ENCODE measurements around the gene PARP11.
A peak's percentile ranks its signal among the peaks of the same experiment; 100 is the strongest.

Gene PARP11

DNA sequence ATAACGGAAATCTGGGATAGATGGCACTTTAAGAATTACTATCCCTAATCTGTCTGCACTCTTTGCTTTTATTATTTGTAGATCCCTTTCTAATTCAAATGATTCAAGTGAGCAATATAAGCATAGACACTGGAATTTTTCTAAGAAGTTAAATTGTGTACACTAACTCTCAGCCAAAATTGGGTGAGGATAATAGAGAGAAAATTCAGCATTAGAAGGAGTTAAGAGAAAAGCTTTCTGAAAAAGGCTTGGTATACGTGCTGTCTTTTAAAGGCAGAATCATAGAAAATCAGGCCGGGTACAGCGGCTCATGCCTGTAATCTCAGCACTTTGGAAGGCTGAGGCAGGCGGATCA is 63.2 kb downstream of the PARP11 start:
- H3K23ac ChIP-seq (ENCODE audit: low read depth, low read length, poor library complexity): no peak overlapping the region
- no peaks in the 10 kb centered on the region for H3K9me3 ChIP-seq (replicated peaks in 1 of 2; ENCODE audit: control insufficient read depth in 2 of 2, insufficient read depth in 1 of 2, low read depth in 1 of 2, low read length in 2 of 2)
- H2AFZ ChIP-seq (ENCODE audit: low read length): no peak overlapping the region
- H3K4me1 ChIP-seq (ENCODE audit: control insufficient read depth in 2 of 2, insufficient read depth in 1 of 2, low read depth in 1 of 2, low read length in 2 of 2): no peaks in the 10 kb centered on the region
- H3K4me3 ChIP-seq (ENCODE audit: low read length in 2 of 2): no peak overlapping the region
- WGBS, 2 donors (ENCODE audit: extremely low coverage in 2 of 2, insufficient read length in 2 of 2, insufficient replicate concordance in 1 of 2): no CpG with 5 or more reads among the region's 5 CpGs
- H3K27ac ChIP-seq (replicated peaks; ENCODE audit: low read length): no peak overlapping the region
- peaks cover 3 to 62% of the 10 kb centered on the region in 2 donors for H3K36me3 ChIP-seq (replicated peaks in 1 of 2; ENCODE audit: control insufficient read depth in 2 of 2, insufficient read depth in 2 of 2, low read length in 2 of 2)
- H2BK12ac ChIP-seq (ENCODE audit: low read length): no peak overlapping the region
- no peak overlapping the region for H3K4me2 ChIP-seq (ENCODE audit: insufficient read depth, low read length, poor library complexity, severe bottlenecking)
- H2BK5ac ChIP-seq (ENCODE audit: low read length): no peak overlapping the region
- H2BK15ac ChIP-seq (ENCODE audit: low read length): no peak overlapping the region
- H3K14ac ChIP-seq (ENCODE audit: low read length): no peak overlapping the region
- H3K9ac ChIP-seq (ENCODE audit: low read depth, low read length, poor library complexity): no peak overlapping the region
- no peak for DNase-seq (ENCODE audit: low spot score)
- no peaks in the 10 kb centered on the region for H3K79me1 ChIP-seq (ENCODE audit: low read depth, low read length)
- no peaks in the 10 kb centered on the region for H3K27me3 ChIP-seq (ENCODE audit: control insufficient read depth in 3 of 3, insufficient read depth in 3 of 3, low read depth in 1 of 3, low read length in 3 of 3)
- no peak overlapping the region for H3K18ac ChIP-seq (ENCODE audit: low read length)
- no peak overlapping the region for H2AK5ac ChIP-seq (ENCODE audit: low read depth, low read length)
- no peak overlapping the region for H4K91ac ChIP-seq (ENCODE audit: low read depth, low read length, poor library complexity)
- no peak overlapping the region for H2BK120ac ChIP-seq (ENCODE audit: low read depth, low read length)
- H3K4ac ChIP-seq (ENCODE audit: low read length): no peak overlapping the region
- no peak overlapping the region for H4K8ac ChIP-seq (ENCODE audit: low read depth, low read length)

DNA sequence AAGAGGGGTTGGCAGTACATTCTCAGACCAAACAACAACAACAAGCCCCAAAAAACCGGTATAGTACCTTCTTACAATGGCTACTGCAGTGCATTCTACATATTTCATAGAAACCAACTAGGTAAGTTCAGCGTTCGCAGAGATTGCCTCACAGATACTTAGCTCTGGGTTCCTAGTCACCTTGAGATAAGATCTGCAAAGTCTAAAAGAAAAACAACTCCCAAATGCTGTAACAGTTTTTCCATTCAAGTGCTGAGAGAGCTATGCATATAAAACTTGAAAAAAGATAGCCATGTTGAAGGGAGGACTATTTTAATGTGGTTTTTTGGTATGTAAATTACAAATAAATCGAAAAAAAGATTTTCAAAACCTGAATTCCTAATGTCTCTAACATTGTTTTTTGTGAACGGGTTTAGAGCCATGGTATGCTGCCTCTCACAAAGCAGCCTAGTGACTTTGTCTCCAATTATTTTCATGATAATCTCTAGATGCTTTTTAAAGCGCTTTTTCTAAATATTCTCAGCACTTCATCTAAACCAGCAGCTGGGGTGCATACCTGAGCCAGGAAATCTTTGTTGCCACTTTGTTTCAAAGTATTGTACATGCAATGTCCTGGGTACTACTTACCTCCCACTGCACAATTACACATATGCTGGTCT is 63.7 kb downstream of the PARP11 start:
- no peak overlapping the region for H3K4ac ChIP-seq (ENCODE audit: low read length)
- H3K36me3 ChIP-seq (replicated peaks in 1 of 2; ENCODE audit: control insufficient read depth in 2 of 2, insufficient read depth in 2 of 2, low read length in 2 of 2): peaks cover 3 to 58% of the 10 kb centered on the region in 2 donors
- no peak overlapping the region for H3K9ac ChIP-seq (ENCODE audit: low read depth, low read length, poor library complexity)
- no peaks in the 10 kb centered on the region for H3K27me3 ChIP-seq (ENCODE audit: control insufficient read depth in 3 of 3, insufficient read depth in 3 of 3, low read depth in 1 of 3, low read length in 3 of 3)
- H2BK12ac ChIP-seq (ENCODE audit: low read length): no peak overlapping the region
- no peak overlapping the region for H4K91ac ChIP-seq (ENCODE audit: low read depth, low read length, poor library complexity)
- no peak overlapping the region for H2BK15ac ChIP-seq (ENCODE audit: low read length)
- H2AFZ ChIP-seq (ENCODE audit: low read length): no peak overlapping the region
- H3K4me1 ChIP-seq (ENCODE audit: control insufficient read depth in 2 of 2, insufficient read depth in 1 of 2, low read depth in 1 of 2, low read length in 2 of 2): no peaks in the 10 kb centered on the region
- H3K9me3 ChIP-seq (replicated peaks in 1 of 2; ENCODE audit: control insufficient read depth in 2 of 2, insufficient read depth in 1 of 2, low read depth in 1 of 2, low read length in 2 of 2): no peaks in the 10 kb centered on the region
- no peak overlapping the region for H3K4me3 ChIP-seq (ENCODE audit: low read length in 2 of 2)
- no peak overlapping the region for H3K14ac ChIP-seq (ENCODE audit: low read length)
- H4K8ac ChIP-seq (ENCODE audit: low read depth, low read length): no peak overlapping the region
- no peak overlapping the region for H2AK5ac ChIP-seq (ENCODE audit: low read depth, low read length)
- no peak for DNase-seq (ENCODE audit: low spot score)
- H2BK120ac ChIP-seq (ENCODE audit: low read depth, low read length): no peak overlapping the region
- no peak overlapping the region for H3K4me2 ChIP-seq (ENCODE audit: insufficient read depth, low read length, poor library complexity, severe bottlenecking)
- H3K23ac ChIP-seq (ENCODE audit: low read depth, low read length, poor library complexity): no peak overlapping the region
- no CpG with 5 or more reads among the region's 6 CpGs for WGBS, 2 donors (ENCODE audit: extremely low coverage in 2 of 2, insufficient read length in 2 of 2, insufficient replicate concordance in 1 of 2)
- no peak overlapping the region for H3K18ac ChIP-seq (ENCODE audit: low read length)
- H2BK5ac ChIP-seq (ENCODE audit: low read length): no peak overlapping the region
- H3K79me1 ChIP-seq (ENCODE audit: low read depth, low read length): no peaks in the 10 kb centered on the region
- no peak overlapping the region for H3K27ac ChIP-seq (replicated peaks; ENCODE audit: low read length)

DNA sequence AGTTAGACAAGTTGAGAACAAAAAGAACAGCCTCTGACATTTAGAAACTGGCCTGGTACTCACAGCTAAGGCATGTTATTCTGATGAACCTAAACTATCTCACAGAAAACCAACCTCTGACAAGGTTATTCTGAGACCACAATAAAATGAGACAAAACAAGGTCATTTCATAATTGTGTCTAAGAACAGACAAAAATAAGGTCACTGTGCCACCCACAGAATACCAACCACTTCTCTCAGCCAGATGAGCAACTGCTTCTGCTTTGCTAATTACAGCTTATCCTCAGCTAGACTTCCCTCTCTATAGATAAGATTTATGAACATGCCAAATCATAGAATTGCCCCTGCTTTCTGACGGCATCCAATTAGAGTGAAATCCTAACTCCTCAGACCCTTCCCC is 68.1 kb downstream of the PARP11 start:
- no CpG with 5 or more reads among the region's 1 CpG for WGBS, 2 donors (ENCODE audit: extremely low coverage in 2 of 2, insufficient read length in 2 of 2, insufficient replicate concordance in 1 of 2)
- Histone ChIP-seq H3K23ac (ENCODE audit: low read depth, low read length, poor library complexity) (no peak overlapping the region), H2BK15ac (ENCODE audit: low read length) (no peak overlapping the region), H3K9ac (ENCODE audit: low read depth, low read length, poor library complexity) (no peak overlapping the region), H3K27me3 (ENCODE audit: control insufficient read depth in 3 of 3, insufficient read depth in 3 of 3, low read depth in 1 of 3, low read length in 3 of 3) (no peaks in the 10 kb centered on the region), H3K9me3 (replicated peaks in 1 of 2; ENCODE audit: control insufficient read depth in 2 of 2, insufficient read depth in 1 of 2, low read depth in 1 of 2, low read length in 2 of 2) (no peaks in the 10 kb centered on the region), H2BK5ac (ENCODE audit: low read length) (no peak overlapping the region), H3K18ac (ENCODE audit: low read length) (no peak overlapping the region), H3K36me3 (replicated peaks in 1 of 2; ENCODE audit: control insufficient read depth in 2 of 2, insufficient read depth in 2 of 2, low read length in 2 of 2) (peaks cover 0 to 25% of the 10 kb centered on the region in 2 donors), H2BK120ac (ENCODE audit: low read depth, low read length) (no peak overlapping the region), H3K27ac (replicated peaks; ENCODE audit: low read length) (no peak overlapping the region), H3K4me1 (ENCODE audit: control insufficient read depth in 2 of 2, insufficient read depth in 1 of 2, low read depth in 1 of 2, low read length in 2 of 2) (no peaks in the 10 kb centered on the region), H3K14ac (ENCODE audit: low read length) (no peak overlapping the region), H3K4me3 (ENCODE audit: low read length in 2 of 2) (no peak overlapping the region), H4K8ac (ENCODE audit: low read depth, low read length) (no peak overlapping the region), H4K91ac (ENCODE audit: low read depth, low read length, poor library complexity) (no peak overlapping the region), H3K4ac (ENCODE audit: low read length) (no peak overlapping the region), H3K4me2 (ENCODE audit: insufficient read depth, low read length, poor library complexity, severe bottlenecking) (no peak overlapping the region), H2AK5ac (ENCODE audit: low read depth, low read length) (no peak overlapping the region), H2AFZ (ENCODE audit: low read length) (no peak overlapping the region), H3K79me1 (ENCODE audit: low read depth, low read length) (no peaks in the 10 kb centered on the region), H2BK12ac (ENCODE audit: low read length) (no peak overlapping the region)
- no peak for DNase-seq (ENCODE audit: low spot score)

DNA sequence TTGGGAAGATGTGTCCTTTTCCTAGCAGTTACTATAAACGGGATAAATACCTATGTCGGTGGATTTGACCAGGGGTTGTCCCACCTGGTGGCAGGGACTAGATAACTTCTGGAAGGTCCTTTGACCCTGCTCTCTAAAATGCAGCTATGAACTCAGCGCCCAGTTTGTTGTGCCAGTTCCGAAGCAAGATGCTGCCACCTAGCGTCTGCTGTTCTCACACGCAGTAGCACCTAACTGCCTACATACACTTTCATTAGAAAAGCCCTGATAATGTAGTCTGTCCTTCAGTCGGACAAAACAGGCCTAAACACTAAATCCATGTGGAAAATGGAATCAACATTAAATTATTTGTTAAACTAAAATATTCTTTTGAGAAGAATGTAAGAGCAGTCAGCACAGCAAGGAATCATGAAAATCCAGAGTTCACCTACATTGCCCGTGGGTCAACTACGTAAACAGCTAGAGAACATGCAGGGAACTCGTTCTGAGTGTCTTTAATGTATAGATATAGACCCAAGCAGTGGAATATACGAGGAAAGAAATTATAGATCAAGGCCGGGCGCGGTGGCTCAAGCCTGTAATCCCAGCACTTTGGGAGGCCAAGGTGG is 69.2 kb downstream of the PARP11 start:
- peaks cover 0 to 25% of the 10 kb centered on the region in 2 donors for H3K36me3 ChIP-seq (replicated peaks in 1 of 2; ENCODE audit: control insufficient read depth in 2 of 2, insufficient read depth in 2 of 2, low read length in 2 of 2)
- no CpG with 5 or more reads among the region's 14 CpGs for WGBS, 2 donors (ENCODE audit: extremely low coverage in 2 of 2, insufficient read length in 2 of 2, insufficient replicate concordance in 1 of 2)

More for the DNA sequence above, 69.2 kb downstream of the PARP11 start:
- Histone ChIP-seq H3K4me3 (ENCODE audit: low read length in 2 of 2) (no peak overlapping the region), H3K23ac (ENCODE audit: low read depth, low read length, poor library complexity) (no peak overlapping the region), H2AK5ac (ENCODE audit: low read depth, low read length) (no peak overlapping the region), H3K27me3 (ENCODE audit: control insufficient read depth in 3 of 3, insufficient read depth in 3 of 3, low read depth in 1 of 3, low read length in 3 of 3) (no peaks in the 10 kb centered on the region), H3K18ac (ENCODE audit: low read length) (no peak overlapping the region), H3K9me3 (replicated peaks in 1 of 2; ENCODE audit: control insufficient read depth in 2 of 2, insufficient read depth in 1 of 2, low read depth in 1 of 2, low read length in 2 of 2) (no peaks in the 10 kb centered on the region), H2BK120ac (ENCODE audit: low read depth, low read length) (no peak overlapping the region), H3K4ac (ENCODE audit: low read length) (no peak overlapping the region), H3K9ac (ENCODE audit: low read depth, low read length, poor library complexity) (no peak overlapping the region), H2BK5ac (ENCODE audit: low read length) (no peak overlapping the region), H3K4me1 (ENCODE audit: control insufficient read depth in 2 of 2, insufficient read depth in 1 of 2, low read depth in 1 of 2, low read length in 2 of 2) (no peaks in the 10 kb centered on the region), H3K4me2 (ENCODE audit: insufficient read depth, low read length, poor library complexity, severe bottlenecking) (no peak overlapping the region), H3K27ac (replicated peaks; ENCODE audit: low read length) (no peak overlapping the region), H3K14ac (ENCODE audit: low read length) (no peak overlapping the region), H2BK15ac (ENCODE audit: low read length) (no peak overlapping the region), H4K91ac (ENCODE audit: low read depth, low read length, poor library complexity) (no peak overlapping the region), H2BK12ac (ENCODE audit: low read length) (no peak overlapping the region), H2AFZ (ENCODE audit: low read length) (no peak overlapping the region), H4K8ac (ENCODE audit: low read depth, low read length) (no peak overlapping the region), H3K79me1 (ENCODE audit: low read depth, low read length) (no peaks in the 10 kb centered on the region)
- peak; percentile 48 for DNase-seq (ENCODE audit: low spot score)

Measured in neuronal stem cell (in vitro differentiated cells).